Spleen (tissue), 11 donors: Measurements from ENCODE around the gene DGKG. TPM values are rescaled to one million over a fixed set of nuclear protein-coding genes. Genes with fewer than 3 reads are reported as not detected.

Experiments
- DNase-seq: peaks from one replicate; pipeline ENCODE4 v3.0.0-alpha.2; 2020
- H3K27ac ChIP-seq, 8 donors: fragments of 200-600 bp; sonication (generic) in 7 of 8; 1 replicate in 4 of 8; 2 replicates in 4 of 8; pipeline versions ENCODE4 v1.5.0 to v1.8.0; 2016 to 2021; ENCODE audit warnings: inconsistent platforms in 4 of 8, mild to moderate bottlenecking in 4 of 8, moderate library complexity in 1 of 8
- H3K27me3 ChIP-seq, 7 donors: fragments of 200-600 bp; sonication (generic) in 6 of 7; replicated peaks in 1 of 7; 1 replicate in 4 of 7; 2 replicates in 3 of 7; pipeline versions ENCODE4 v1.5.0 to v1.8.0; 2016 to 2021; ENCODE audit warnings: inconsistent platforms in 3 of 7, mild to moderate bottlenecking in 1 of 7
- H3K36me3 ChIP-seq, 6 donors: fragments of 200-600 bp; sonication (generic) in 5 of 6; 1 replicate in 4 of 6; 2 replicates in 2 of 6; pipeline versions ENCODE4 v1.5.0 to v1.8.0; 2016 to 2021; ENCODE audit warnings: inconsistent platforms in 2 of 6
- H3K4me1 ChIP-seq, 6 donors: fragments of 200-600 bp; sonication (generic) in 5 of 6; 1 replicate in 3 of 6; 2 replicates in 3 of 6; pipeline versions ENCODE4 v1.5.0 to v1.8.0; 2016 to 2021; ENCODE audit warnings: inconsistent platforms in 3 of 6
- H3K4me3 ChIP-seq, 8 donors: fragments of 200-600 bp; sonication (generic) in 7 of 8; 1 replicate in 4 of 8; 2 replicates in 4 of 8; pipeline versions ENCODE4 v1.5.0 to v1.8.0; 2016 to 2021; ENCODE audit warnings: inconsistent platforms in 4 of 8, mild to moderate bottlenecking in 4 of 8, moderate library complexity in 2 of 8
- H3K9me3 ChIP-seq, 8 donors: fragments of 200-600 bp; sonication (generic) in 7 of 8; 1 replicate in 4 of 8; 2 replicates in 4 of 8; pipeline versions ENCODE4 v1.5.0 to v1.8.0; 2016 to 2021; ENCODE audit warnings: inconsistent platforms in 4 of 8
- POLR2A ChIP-seq, 3 donors: fragments of 450-650 bp; IDR thresholded peaks; one replicate each; pipeline ENCODE4 v1.5.1; 2017; ENCODE audit warnings: antibody characterized with exemption in 3 of 3, mild to moderate bottlenecking in 1 of 3
- POLR2AphosphoS5 ChIP-seq, 3 donors: sonication (generic); formaldehyde crosslinking; IDR thresholded peaks; one replicate each; pipeline ENCODE4 v1.5.1; 2017; ENCODE audit warnings: antibody characterized with exemption in 3 of 3
- WGBS, 5 donors: extraction: QIAGEN DNeasy Blood & Tissue Kit in 3 of 5; methylation state at CpG; one replicate each; pipeline versions ENCODE4 v1.1.5 to v1.1.7; 2013 to 2018; 5-methylcytosine and 5-hydroxymethylcytosine counted together
- intact Hi-C: fragments of 100-400 bp; cut with DNase I; formaldehyde crosslinking; loops from one replicate; pipeline ENCODE4 v1.15.0; 2023; ENCODE audit warnings: low total_unique reads
- polyA plus RNA-seq, 3 donors: library from polyadenylated mRNA; stranded (reverse); fragments of 200-250 nt; gene quantifications; one replicate each; pipeline ENCODE4 v1.2.1, GENCODE V29; 2013
- total RNA-seq, 7 donors: library from RNA; depleted of rRNA in 3 of 7; stranded (reverse); fragments of >200 nt in 3 of 7; fragmentation: NEBNext Ultra II Directional in 4 of 7; extraction: Animal tissue kit (Norgen Biotek cat#: 25700) in 4 of 7; gene quantifications; one replicate each; pipeline versions ENCODE4 v1.1.0 to v1.2.1, GENCODE V29; 2016 to 2021
- TF ChIP-seq, protein P1 (sequence below), 11 experiments: fragments of 200-600 bp in 7 of 11; fragments of 450-650 bp in 4 of 11; sonication (generic) in 4 of 11; IDR thresholded peaks in 8 of 11; conservative IDR thresholded peaks in 3 of 11; 1 replicate in 7 of 11; 2 replicates in 4 of 11; pipeline versions ENCODE4 v1.4.0 to v1.8.0; 2016 to 2021; ENCODE audit warnings: antibody characterized with exemption in 11 of 11, inconsistent platforms in 4 of 11, mild to moderate bottlenecking in 1 of 11
- donor health status: healthy with polysubstance abuse.
- donor health status: DM: no; HTN: no; CAD: no; lungs with moderate emphysema.
- donor health status: DM: no; HTN: no; CAD: no.
- donor health status: Bipolar disorder and iron deficiency.
- donor health status: healthy.
- donor health status: DM: no; HTN: no; CAD: no.
- donor health status: DM: yes; HTN: yes; CAD: no.

DGKG gene
- total and polyA plus RNA-seq, 10 donors, result 0.22 to 7.7 (median 5.4) TPM

DNA sequence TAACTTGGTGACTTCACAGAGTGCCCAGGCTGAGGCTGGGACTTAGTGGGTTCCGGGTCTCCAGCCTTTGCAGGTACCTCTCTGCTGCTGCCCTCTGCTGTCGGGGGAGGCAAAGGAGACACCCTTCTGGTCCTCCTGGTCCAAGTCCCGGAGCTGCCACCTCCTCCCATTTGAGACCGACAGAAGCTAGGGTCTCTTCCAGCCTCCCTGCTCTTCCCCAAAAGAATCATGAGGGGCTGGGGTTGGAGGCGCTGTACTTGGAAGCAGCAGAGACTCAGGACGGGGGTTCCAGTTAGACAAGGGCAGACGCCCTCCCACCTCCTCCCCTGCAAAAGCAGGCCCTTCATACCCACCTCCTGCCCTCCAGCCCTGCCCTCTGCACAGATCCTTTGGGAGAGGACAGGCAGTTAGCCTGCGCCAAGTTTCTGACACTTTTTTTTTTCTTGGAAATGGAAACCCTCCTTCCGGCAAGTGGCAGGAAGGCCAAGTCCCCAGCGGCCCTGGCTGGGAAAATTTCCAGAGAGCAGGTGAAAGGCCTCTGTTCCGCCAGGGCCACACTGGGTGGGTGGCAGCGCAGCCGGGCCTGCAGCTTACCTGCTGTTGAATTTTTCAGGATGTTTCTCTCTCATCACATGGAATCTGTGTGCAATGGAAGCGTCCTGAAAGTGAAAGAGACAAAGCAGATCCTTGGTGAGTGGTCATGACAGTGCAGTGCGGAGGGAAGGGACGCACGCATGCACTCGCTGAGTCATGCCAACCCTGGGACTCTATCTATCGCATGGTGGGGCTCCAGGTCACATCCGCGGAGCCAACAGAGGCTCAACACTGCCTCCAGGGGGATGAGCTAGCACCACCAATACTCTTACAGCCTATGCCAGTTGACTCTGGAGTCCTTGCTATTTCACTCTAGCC lies 119.9 kb downstream of the DGKG start:
- Histone ChIP-seq H3K9me3 (no peaks in the 10 kb centered on the region), H3K27ac (peak overlapping the region in 6 of 8 donors; percentile 5 to 73 (median 40)), H3K27me3 (no peaks in the 10 kb centered on the region), H3K4me1 (peaks cover 6 to 21% (median 14%) of the 10 kb centered on the region in 6 donors), H3K4me3 (peak overlapping the region in 7 of 8 donors; percentile 2 to 61 (median 21)), H3K36me3 (peaks cover 0 to 35% (median 0%) of the 10 kb centered on the region in 6 donors)
- TF ChIP-seq, protein P1, sequence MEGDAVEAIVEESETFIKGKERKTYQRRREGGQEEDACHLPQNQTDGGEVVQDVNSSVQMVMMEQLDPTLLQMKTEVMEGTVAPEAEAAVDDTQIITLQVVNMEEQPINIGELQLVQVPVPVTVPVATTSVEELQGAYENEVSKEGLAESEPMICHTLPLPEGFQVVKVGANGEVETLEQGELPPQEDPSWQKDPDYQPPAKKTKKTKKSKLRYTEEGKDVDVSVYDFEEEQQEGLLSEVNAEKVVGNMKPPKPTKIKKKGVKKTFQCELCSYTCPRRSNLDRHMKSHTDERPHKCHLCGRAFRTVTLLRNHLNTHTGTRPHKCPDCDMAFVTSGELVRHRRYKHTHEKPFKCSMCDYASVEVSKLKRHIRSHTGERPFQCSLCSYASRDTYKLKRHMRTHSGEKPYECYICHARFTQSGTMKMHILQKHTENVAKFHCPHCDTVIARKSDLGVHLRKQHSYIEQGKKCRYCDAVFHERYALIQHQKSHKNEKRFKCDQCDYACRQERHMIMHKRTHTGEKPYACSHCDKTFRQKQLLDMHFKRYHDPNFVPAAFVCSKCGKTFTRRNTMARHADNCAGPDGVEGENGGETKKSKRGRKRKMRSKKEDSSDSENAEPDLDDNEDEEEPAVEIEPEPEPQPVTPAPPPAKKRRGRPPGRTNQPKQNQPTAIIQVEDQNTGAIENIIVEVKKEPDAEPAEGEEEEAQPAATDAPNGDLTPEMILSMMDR (IDR thresholded peaks at IDR 0.05 in 8 of 11, conservative IDR thresholded peaks at IDR 0.05 in 3 of 11), result peak in 9 of 11 experiments; percentile 23 to 61 (median 50)
- peak; percentile 42 to 57 (median 49) for TF ChIP-seq POLR2AphosphoS5 (IDR thresholded peaks at IDR 0.05)
- no peak for TF ChIP-seq POLR2A (IDR thresholded peaks at IDR 0.05)
- 19 to 30% (median 26%) methylated on average over 20 to 21 of the region's 21 CpGs for WGBS, 5 donors
- DNase-seq, result peak; percentile 88
- intact Hi-C loops, result loop anchor here (10.0 kb wide), 1 partner anchor 257 kb away; no protein-coding TSS in a partner anchor

DNA sequence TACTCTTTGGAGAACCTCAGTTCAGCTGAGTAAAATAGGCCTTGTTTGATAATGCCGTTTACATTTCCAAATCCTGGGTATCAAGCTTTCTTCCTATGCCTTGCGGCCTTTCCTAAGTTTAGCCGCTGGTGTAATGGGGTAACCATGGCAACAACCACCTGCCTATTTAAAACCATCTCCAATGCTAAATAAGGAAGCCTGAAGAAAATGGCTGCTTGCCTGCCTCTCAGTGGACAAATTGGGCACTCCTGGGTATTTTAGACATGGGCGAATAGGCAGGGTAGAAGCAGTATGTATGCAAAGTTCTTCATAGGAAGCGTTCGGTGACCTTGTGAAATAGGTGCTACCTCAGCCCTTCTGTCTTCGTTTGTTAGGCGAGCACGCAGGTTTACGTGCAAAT lies 122.7 kb downstream of the DGKG start:
- TF ChIP-seq POLR2AphosphoS5 (IDR thresholded peaks at IDR 0.05) (no peak), POLR2A (IDR thresholded peaks at IDR 0.05) (no peak)
- TF ChIP-seq, protein P1 (IDR thresholded peaks at IDR 0.05 in 8 of 11, conservative IDR thresholded peaks at IDR 0.05 in 3 of 11), result no peak
- Histone ChIP-seq H3K9me3 (no peaks in the 10 kb centered on the region), H3K27me3 (no peaks in the 10 kb centered on the region), H3K27ac (no peak overlapping the region), H3K4me3 (no peak overlapping the region), H3K4me1 (peaks cover 6 to 29% (median 16%) of the 10 kb centered on the region in 6 donors), H3K36me3 (peaks cover 0 to 28% (median 0%) of the 10 kb centered on the region in 6 donors)
- no peak for DNase-seq
- intact Hi-C loops, result no loop called here
- WGBS, 5 donors, result 86 to 89% (median 86%) methylated on average over 10 of the region's 10 CpGs

DNA sequence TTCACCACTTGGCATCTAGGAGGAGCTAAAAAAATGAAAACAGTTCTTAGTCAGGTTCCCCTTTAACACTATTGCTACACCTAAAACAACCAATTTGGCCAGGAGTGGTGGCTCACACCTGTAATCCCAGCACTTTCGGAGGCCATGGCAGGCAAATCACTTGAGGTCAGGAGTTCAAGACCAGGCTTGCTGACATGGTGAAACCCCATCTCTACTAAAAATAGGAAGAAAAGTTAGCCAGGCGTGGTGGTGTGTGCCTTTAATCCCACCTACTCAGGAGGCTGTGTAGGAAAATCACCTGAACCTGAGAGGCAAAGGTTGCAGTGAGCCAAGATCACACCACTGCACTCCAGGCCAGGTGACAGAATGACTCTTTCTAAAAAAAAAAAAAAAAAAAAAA lies 124.1 kb downstream of the DGKG start:
- peaks cover 0 to 32% (median 0%) of the 10 kb centered on the region in 6 donors for H3K36me3 ChIP-seq
- H3K4me3 ChIP-seq, result no peak overlapping the region
- WGBS, 5 donors, result 72 to 85% (median 75%) methylated on average over 2 of the region's 2 CpGs
- DNase-seq, result no peak
- TF ChIP-seq POLR2AphosphoS5 (IDR thresholded peaks at IDR 0.05), result no peak
- no peak for TF ChIP-seq POLR2A (IDR thresholded peaks at IDR 0.05)
- TF ChIP-seq, protein P1 (IDR thresholded peaks at IDR 0.05 in 8 of 11, conservative IDR thresholded peaks at IDR 0.05 in 3 of 11), result no peak
- intact Hi-C loops, result no loop called here
- H3K27me3 ChIP-seq, result no peaks in the 10 kb centered on the region
- H3K27ac ChIP-seq, result no peak overlapping the region
- peaks cover 6 to 27% (median 15%) of the 10 kb centered on the region in 6 donors for H3K4me1 ChIP-seq
- no peaks in the 10 kb centered on the region for H3K9me3 ChIP-seq
